IMR-90 (cell line): ENCODE data around the gene PAX5. TPM values are rescaled to one million over a fixed set of nuclear protein-coding genes. Genes with fewer than 3 reads are reported as not detected.

Experiments used
- ATAC-seq: fragments of 200-7000 bp; cut with Tn5 transposase; 2 replicates; pipeline ENCODE4 v1.9.1; 2020; ENCODE audit warnings: low read depth, mild to moderate bottlenecking, moderate library complexity
- BruUV-seq: library from RNA; stranded (reverse); fragments of 400-500 nt; replicated peaks from 2 replicates; lab custom pipeline; 2021; lab: Mats Ljungman, UMichigan
- CTCF ChIA-PET: fragments of 300-600 bp; formaldehyde crosslinking; extraction: SDS; loops from one replicate; lab custom pipeline; 2021; ENCODE audit warnings: antibody characterized with exemption; lab: Yijun Ruan, JAX
- POLR2A ChIA-PET: fragments of 300-600 bp; sonication (Branson Sonifier 250); formaldehyde crosslinking; loops from one replicate; lab custom pipeline; 2022; ENCODE audit warnings: antibody characterized with exemption; ENCODE audit not compliant: unreplicated experiment; lab: Charles Lee
- DNase-seq: peaks from one replicate; pipeline ENCODE4 v3.0.0; 2013
- H2AFZ ChIP-seq: replicated peaks from 2 replicates; pipeline ENCODE3; 2013; ENCODE audit warnings: low read length, mild to moderate bottlenecking; ENCODE audit not compliant: poor library complexity
- H2AK5ac ChIP-seq: 2 replicates; pipeline ENCODE4 v1.6.1; 2013; ENCODE audit warnings: low read depth, low read length, inconsistent platforms
- H2AK9ac ChIP-seq: replicated peaks from 2 replicates; pipeline ENCODE3; 2013; ENCODE audit warnings: mild to moderate bottlenecking, low read depth, low read length, moderate library complexity; ENCODE audit not compliant: poor library complexity
- H2BK120ac ChIP-seq: 2 replicates; pipeline ENCODE4 v1.6.1; 2013; ENCODE audit warnings: low read depth, low read length, inconsistent platforms
- H2BK15ac ChIP-seq: 3 replicates; pipeline ENCODE4 v1.6.1; 2013; ENCODE audit warnings: low read depth, low read length, inconsistent platforms
- H2BK20ac ChIP-seq: 2 replicates; pipeline ENCODE4 v1.6.1; 2013; ENCODE audit warnings: low read depth, mild to moderate bottlenecking, inconsistent platforms, low read length, moderate library complexity
- H2BK5ac ChIP-seq: 2 replicates; pipeline ENCODE4 v1.6.1; 2013; ENCODE audit warnings: mild to moderate bottlenecking, low read depth, low read length, inconsistent platforms; ENCODE audit not compliant: poor library complexity, severe bottlenecking
- H3K14ac ChIP-seq: replicated peaks from 2 replicates; pipeline ENCODE4 v1.6.1; 2013; ENCODE audit warnings: low read depth, low read length, inconsistent platforms
- H3K18ac ChIP-seq: 2 replicates; pipeline ENCODE4 v1.6.1; 2013; ENCODE audit warnings: low read depth, low read length, control low read depth
- H3K23ac ChIP-seq: 2 replicates; pipeline ENCODE4 v1.6.1; 2013; ENCODE audit warnings: low read depth, low read length, inconsistent platforms
- H3K27ac ChIP-seq: 2 replicates; pipeline ENCODE4 v1.5.1; 2013; ENCODE audit warnings: mild to moderate bottlenecking, control low read depth, low read length; ENCODE audit not compliant: insufficient read depth
- H3K27me3 ChIP-seq: 2 replicates; pipeline ENCODE4 v1.6.1; 2013; ENCODE audit warnings: low read length; ENCODE audit not compliant: control insufficient read depth, insufficient read depth
- H3K36me3 ChIP-seq: 2 replicates; pipeline ENCODE4 v1.6.1; 2013; ENCODE audit warnings: low read length, mixed read lengths; ENCODE audit not compliant: control insufficient read depth, insufficient read depth
- H3K4ac ChIP-seq: 2 replicates; pipeline ENCODE4 v1.6.1; 2013; ENCODE audit warnings: low read depth, low read length, inconsistent platforms
- H3K4me1 ChIP-seq: 2 replicates; pipeline ENCODE4 v1.6.1; 2013; ENCODE audit warnings: low read length, mixed read lengths; ENCODE audit not compliant: control insufficient read depth, insufficient read depth
- H3K4me2 ChIP-seq: 2 replicates; pipeline ENCODE4 v1.6.1; 2013; ENCODE audit warnings: low read depth, mild to moderate bottlenecking, control low read depth, low read length, moderate library complexity
- H3K4me3 ChIP-seq: 2 replicates; pipeline ENCODE4 v1.5.1; 2013; ENCODE audit warnings: low read depth, mild to moderate bottlenecking, control low read depth, low read length, moderate library complexity; ENCODE audit not compliant: insufficient read depth
- H3K56ac ChIP-seq: 2 replicates; pipeline ENCODE4 v1.6.1; 2013; ENCODE audit warnings: low read length, inconsistent platforms; ENCODE audit not compliant: insufficient read depth; ENCODE audit errors: extremely low read depth
- H3K79me1 ChIP-seq, 2 experiments: 2 replicates each; pipeline ENCODE4 v1.6.1; 2013; ENCODE audit warnings: low read length in 2 of 2, inconsistent platforms in 1 of 2, low read depth in 1 of 2
- H3K9ac ChIP-seq: 2 replicates; pipeline ENCODE4 v1.6.1; 2013; ENCODE audit warnings: low read depth, low read length, control low read depth
- H3K9me1 ChIP-seq: 2 replicates; pipeline ENCODE4 v1.6.1; 2013; ENCODE audit warnings: low read length, inconsistent platforms; ENCODE audit not compliant: insufficient read depth
- H3K9me3 ChIP-seq: 2 replicates; pipeline ENCODE4 v1.6.1; 2013; ENCODE audit warnings: low read length; ENCODE audit not compliant: control insufficient read depth, insufficient read depth
- H4K20me1 ChIP-seq: 2 replicates; pipeline ENCODE4 v1.6.1; 2013; ENCODE audit warnings: low read length, inconsistent platforms; ENCODE audit not compliant: insufficient read depth
- H4K5ac ChIP-seq: 2 replicates; pipeline ENCODE4 v1.6.1; 2013; ENCODE audit warnings: mild to moderate bottlenecking, low read depth, low read length, control low read depth
- H4K8ac ChIP-seq, 2 experiments: 2 replicates each; pipeline ENCODE4 v1.6.1; 2013; ENCODE audit warnings: low read depth in 2 of 2, low read length in 2 of 2, control low read depth in 1 of 2, inconsistent platforms in 1 of 2
- H4K91ac ChIP-seq: 2 replicates; pipeline ENCODE4 v1.6.1; 2013; ENCODE audit warnings: low read depth, low read length, inconsistent platforms; ENCODE audit not compliant: insufficient read depth
- BHLHE40 ChIP-seq: fragments of 150-350 bp; IDR thresholded peaks from 2 replicates; pipeline ENCODE4 v1.6.1; 2016; ENCODE audit warnings: mild to moderate bottlenecking, low read depth, low read length
- CEBPB ChIP-seq: IDR thresholded peaks from 2 replicates; pipeline ENCODE4 v1.6.1; 2012; ENCODE audit warnings: low read depth, low read length, improper control_type of control experiment
- ELK1 ChIP-seq: fragments of 150-350 bp; IDR thresholded peaks from 2 replicates; pipeline ENCODE4 v1.6.1; 2016; ENCODE audit warnings: low read depth, mild to moderate bottlenecking, low read length, moderate library complexity, borderline replicate concordance
- FOS ChIP-seq: fragments of 150-350 bp; IDR thresholded peaks from 2 replicates; pipeline ENCODE4 v1.6.1; 2016; ENCODE audit warnings: low read depth, low read length
- MAZ ChIP-seq: IDR thresholded peaks from 2 replicates; pipeline ENCODE4 v1.6.1; 2012; ENCODE audit warnings: low read depth, mild to moderate bottlenecking, low read length, improper control_type of control experiment, moderate library complexity, borderline replicate concordance
- MXI1 ChIP-seq: IDR thresholded peaks from 2 replicates; pipeline ENCODE4 v1.6.1; 2012; ENCODE audit warnings: low read depth, mild to moderate bottlenecking, low read length, moderate library complexity, borderline replicate concordance
- RAD21 ChIP-seq: IDR thresholded peaks from 2 replicates; pipeline ENCODE4 v1.6.1; 2012; ENCODE audit warnings: low read length, improper control_type of control experiment
- SMC3 ChIP-seq: fragments of 150-350 bp; IDR thresholded peaks from 2 replicates; pipeline ENCODE4 v1.6.1; 2016; ENCODE audit warnings: low read depth, mild to moderate bottlenecking, antibody characterized with exemption, low read length, moderate library complexity
- WGBS, 2 experiments: methylation state at CpG; one replicate each; pipeline versions ENCODE4 v1.1.5 to v1.1.7; 2013; ENCODE audit warnings: missing lambda C conversion rate in 2 of 2; ENCODE audit not compliant: insufficient read length in 1 of 2; ENCODE audit errors: extremely low coverage in 2 of 2; 5-methylcytosine and 5-hydroxymethylcytosine counted together
- dilution Hi-C: fragments of 300-500 bp; cut with HindIII; formaldehyde crosslinking; loops from one replicate; pipeline ENCODE4 v1.14.3; 2018; ENCODE audit warnings: low sequenced_read_pairs; ENCODE audit not compliant: unreplicated experiment
- in situ Hi-C: fragments of 300-500 bp; cut with MboI; formaldehyde crosslinking; loops from 3 replicates; pipeline ENCODE4 v1.14.3; 2019; ENCODE audit warnings: low sequenced_read_pairs, inconsistent platforms, mixed read lengths
- intact Hi-C: fragments of 100-400 bp; cut with micrococcal nuclease; formaldehyde crosslinking; loops from 2 replicates; pipeline ENCODE4 v1.10.0; 2022
- polyA plus RNA-seq, 3 experiments: library from polyadenylated mRNA; depleted of rRNA; stranded (reverse); fragments of >200 nt; gene quantifications; 2 replicates each; pipeline ENCODE4 v1.2.3, GENCODE V29; 2012; ENCODE audit warnings: low replicate concordance in 1 of 3
- total RNA-seq: library from RNA; depleted of rRNA; stranded (reverse); fragments of >200 nt; gene quantifications from 2 replicates; pipeline ENCODE4 v1.2.3, GENCODE V29; 2012

PAX5 gene
- total and polyA plus RNA-seq, 2 of the 4 experiments (the other 2 are of a cell fraction), result not detected

- Histone ChIP-seq H4K5ac (no peak overlapping the region), H2BK120ac (no peak overlapping the region), H3K9ac (no peak overlapping the region), H3K4ac (no peak overlapping the region), H3K4me1 (no peaks in the 10 kb centered on the region), H3K9me1 (no peaks in the 10 kb centered on the region), H3K4me3 (no peak overlapping the region), H2BK15ac (no peak overlapping the region), H2AFZ (no peak overlapping the region), H3K27ac (no peak overlapping the region), H4K91ac (no peak overlapping the region), H2AK5ac (no peak overlapping the region), H3K4me2 (no peak overlapping the region), H3K9me3 (no peaks in the 10 kb centered on the region), H4K8ac (no peak overlapping the region), H3K36me3 (no peaks in the 10 kb centered on the region), H4K20me1 (no peaks in the 10 kb centered on the region), H3K18ac (no peak overlapping the region), H3K79me1 (no peaks in the 10 kb centered on the region), H2BK20ac (no peak overlapping the region), H2AK9ac (no peak overlapping the region), H3K23ac (no peak overlapping the region), H3K27me3 (peaks cover 46% of the 10 kb centered on the region), H2BK5ac (no peak overlapping the region), H3K56ac (no peak overlapping the region), H3K14ac (no peak overlapping the region)
- in situ Hi-C loops, result no loop called here
- DNase-seq, result no peak
- ChIA-PET POLR2A (no interaction called here), CTCF (no interaction called here)
- TF ChIP-seq MAZ (no peak), RAD21 (no peak), FOS (no peak), SMC3 (no peak), ELK1 (no peak), BHLHE40 (no peak), MXI1 (no peak), CEBPB (no peak)
- ATAC-seq, result no peak
- no CpG with 5 or more reads among the region's 5 CpGs for WGBS, 2 experiments
- intact Hi-C loops, result no loop called here
- dilution Hi-C loops, result no loop called here
- BruUV-seq, result no TSS peak
Observed at GRCh38 chr9:36848946-36849345, 185.1 kb downstream of the PAX5 start.
